ENCODE data around the gene TMIGD3. TPM values are rescaled to one million over a fixed set of nuclear protein-coding genes. Genes with fewer than 3 reads are reported as not detected.

TMIGD3 gene
- total and polyA plus RNA-seq, 2 of the 4 experiments (the other 2 are of a cell fraction) = under 0.01 to 0.12 TPM

GRCh38 chr1:111551623-111552411 lies 48.4 kb upstream of the TMIGD3 start:
- CTCF ChIA-PET = interaction anchor here (0.6 kb wide), 1 partner anchor 163 kb away, joined by 4 read pairs; no protein-coding TSS in a partner anchor
- Histone ChIP-seq H3K23ac (ENCODE audit: low read depth, low read length) (0 out of 2 replicates have a peak overlapping the region, but pooled peaks have one; percentile 16), H3K27ac (ENCODE audit: insufficient read depth, low read length) (no peak overlapping the region), H2AK5ac (ENCODE audit: low read depth, low read length) (0 out of 2 replicates have a peak overlapping the region, but pooled peaks have one; percentile 13), H3K4me2 (ENCODE audit: low read depth, low read length) (no peak overlapping the region), H4K20me1 (ENCODE audit: insufficient read depth, low read length) (no peaks in the 10 kb centered on the region), H2AFZ (replicated peaks; ENCODE audit: low read length, poor library complexity) (no peak overlapping the region), H2BK15ac (ENCODE audit: low read depth, low read length) (peak overlapping the region; percentile 15; the same call in 1 of the 3 replicates), H2BK5ac (ENCODE audit: low read depth, low read length, poor library complexity, severe bottlenecking) (no peak overlapping the region), H2AK9ac (replicated peaks; ENCODE audit: low read depth, low read length, poor library complexity) (no peak overlapping the region), H4K5ac (ENCODE audit: low read depth, low read length) (no peak overlapping the region; the same call in 1 of the 2 replicates), H4K8ac (ENCODE audit: low read depth in 2 of 2, low read length in 2 of 2) (peak overlapping the region in 1 of 2 experiments; percentile 37; a peak in 2 of 4 replicates), H3K4ac (ENCODE audit: low read depth, low read length) (peak overlapping the region; percentile 69), H3K79me1 (ENCODE audit: low read depth in 1 of 2, low read length in 2 of 2) (no peaks in the 10 kb centered on the region), H3K4me1 (ENCODE audit: control insufficient read depth, insufficient read depth, low read length) (no peaks in the 10 kb centered on the region; the same call in 1 of the 2 replicates), H3K18ac (ENCODE audit: low read depth, low read length) (peak overlapping the region; percentile 72; the same call in 1 of the 2 replicates), H3K9me3 (ENCODE audit: control insufficient read depth, insufficient read depth, low read length) (no peaks in the 10 kb centered on the region), H4K91ac (ENCODE audit: insufficient read depth, low read depth, low read length) (peak overlapping the region; percentile 53; the same call in 1 of the 2 replicates), H3K36me3 (ENCODE audit: control insufficient read depth, insufficient read depth, low read length) (no peaks in the 10 kb centered on the region), H3K14ac (replicated peaks; ENCODE audit: low read depth, low read length) (peak overlapping the region; percentile 76; the same call in 1 of the 2 replicates), H3K4me3 (ENCODE audit: insufficient read depth, low read depth, low read length) (no peak overlapping the region), H3K56ac (ENCODE audit: extremely low read depth, insufficient read depth, low read length) (no peak overlapping the region), H2BK20ac (ENCODE audit: low read depth, low read length) (peak overlapping the region; percentile 70), H3K27me3 (ENCODE audit: control insufficient read depth, insufficient read depth, low read length) (no peaks in the 10 kb centered on the region), H3K9me1 (ENCODE audit: insufficient read depth, low read length) (peaks cover 6% of the 10 kb centered on the region; the same call in 1 of the 2 replicates), H2BK120ac (ENCODE audit: low read depth, low read length) (peak overlapping the region; percentile 78; the same call in 1 of the 2 replicates), H3K9ac (ENCODE audit: low read depth, low read length) (no peak overlapping the region)
- intact Hi-C loops (cut with micrococcal nuclease) = loop anchor here (5.0 kb wide), 1 partner anchor 35 kb away; no protein-coding TSS in a partner anchor
- dilution Hi-C loops (cut with HindIII; ENCODE audit: low sequenced_read_pairs, unreplicated experiment) = no loop called here
- BruUV-seq (replicated peaks) = no TSS peak
- POLR2A ChIA-PET (ENCODE audit: unreplicated experiment) = no interaction called here
- 89% methylated on average over 5 of the region's 8 CpGs; no CpG with 5 or more reads in 1 of the 2 experiments for WGBS, 2 experiments (ENCODE audit: extremely low coverage in 2 of 2, insufficient read length in 1 of 2)
- TF ChIP-seq POLR2A (IDR thresholded peaks at IDR 0.05; ENCODE audit: low read depth, low read length) (no peak), CTCF (conservative IDR thresholded peaks at IDR 0.05; ENCODE audit: low read depth, low read length) (no peak), FOS (IDR thresholded peaks at IDR 0.05; ENCODE audit: low read depth, low read length) (no peak), RFX5 (IDR thresholded peaks at IDR 0.05; ENCODE audit: low read depth, low read length) (no peak), SMC3 (IDR thresholded peaks at IDR 0.05; ENCODE audit: low read depth, low read length) (no peak), MAZ (IDR thresholded peaks at IDR 0.05; ENCODE audit: borderline replicate concordance, low read depth, low read length) (no peak), CHD1 (IDR thresholded peaks at IDR 0.05; ENCODE audit: low read depth, low read length) (no peak), MAFK (IDR thresholded peaks at IDR 0.05; ENCODE audit: low read depth, low read length) (no peak), BHLHE40 (IDR thresholded peaks at IDR 0.05; ENCODE audit: low read depth, low read length) (no peak), USF2 (IDR thresholded peaks at IDR 0.05; ENCODE audit: low read depth, low read length) (no peak), RAD21 (IDR thresholded peaks at IDR 0.05; ENCODE audit: low read length) (no peak), MXI1 (IDR thresholded peaks at IDR 0.05; ENCODE audit: borderline replicate concordance, low read depth, low read length) (no peak), RCOR1 (IDR thresholded peaks at IDR 0.05; ENCODE audit: insufficient replicate concordance, low read length) (no peak), NFE2L2 (IDR thresholded peaks at IDR 0.05; ENCODE audit: low read depth, low read length) (no peak)
- ATAC-seq (ENCODE audit: low read depth) (no peak), DNase-seq (no peak)
- in situ Hi-C loops (cut with MboI; ENCODE audit: low sequenced_read_pairs) = no loop called here
